ENCODE results near the gene ZCCHC24.

ZCCHC24 gene

DNA sequence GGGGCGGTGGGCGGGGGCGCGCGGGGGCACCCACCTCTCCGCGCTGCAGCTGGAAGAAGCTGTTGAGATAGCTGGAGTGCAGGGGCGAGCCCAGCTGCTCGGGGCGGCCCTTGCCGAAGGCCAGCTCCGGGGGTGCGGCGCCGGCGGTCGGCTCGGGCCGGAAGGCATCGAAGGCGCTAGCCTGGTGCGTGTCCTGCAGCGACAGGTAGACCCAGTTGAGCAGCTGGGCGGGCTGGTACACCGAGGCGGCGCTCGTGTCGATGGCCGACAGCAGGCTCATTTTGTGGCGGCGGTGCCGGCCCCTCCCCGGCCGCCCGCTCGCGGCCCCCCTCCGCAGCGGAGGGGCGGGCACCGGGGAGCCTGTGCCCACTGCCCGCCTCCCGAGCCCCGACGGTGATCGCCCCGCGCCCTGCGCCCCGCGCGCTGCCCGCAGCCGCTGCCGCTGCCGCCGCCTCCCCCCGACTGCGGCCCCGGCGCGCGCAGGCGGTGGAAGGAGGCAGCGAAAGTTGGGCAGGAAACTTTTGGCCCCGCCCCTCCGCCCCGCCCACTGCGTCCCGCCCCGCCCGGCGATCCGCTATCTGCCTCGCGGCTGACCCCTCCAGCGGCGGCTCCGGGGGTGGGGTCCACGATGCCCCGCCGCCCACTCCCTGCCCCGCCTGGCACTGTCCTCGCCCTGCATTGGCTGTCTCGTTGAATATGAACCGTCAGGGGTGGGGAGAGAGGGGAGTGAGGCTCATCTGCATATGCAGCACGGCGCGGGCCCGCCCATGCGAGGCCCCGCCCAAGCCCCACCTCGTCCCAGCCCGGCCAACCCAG, at the start of gene ZCCHC24:
Gene ZCCHC24, minus strand, starts transcription at position 464 of the 816 bp plus-strand sequence. Its CDS starts 184 bp downstream, at position 280.
- peak; percentile 88 to 92 for DNase-seq (ENCODE audit: extremely low read depth in 1 of 2, low read depth in 1 of 2)

- no peak for DNase-seq (ENCODE audit: extremely low read depth in 1 of 2, low read depth in 1 of 2)
Measured at GRCh38 chr10:79493806-79494205, 48.4 kb upstream of the ZCCHC24 start.

DNA sequence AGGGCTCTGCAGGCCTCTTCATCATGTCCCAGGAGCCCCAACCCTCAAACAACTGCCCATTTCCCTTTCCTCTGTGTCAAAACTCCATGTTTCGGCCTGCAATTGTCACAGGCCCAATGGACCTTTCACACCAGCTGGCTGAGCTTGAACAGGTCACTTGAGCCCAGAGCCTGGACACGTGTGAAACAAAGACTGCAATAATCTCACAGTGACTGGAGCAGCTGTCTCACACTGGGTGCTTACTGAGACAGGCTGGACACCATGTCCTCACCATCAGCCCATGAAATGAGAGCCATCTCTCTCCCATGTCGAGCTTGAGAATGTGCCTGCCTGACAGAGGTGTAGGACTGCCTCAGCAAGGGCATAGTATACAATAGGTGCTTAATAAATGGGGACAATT, 47.4 kb upstream of the ZCCHC24 start:
- DNase-seq (ENCODE audit: extremely low read depth in 1 of 2, low read depth in 1 of 2), result no peak

DNA sequence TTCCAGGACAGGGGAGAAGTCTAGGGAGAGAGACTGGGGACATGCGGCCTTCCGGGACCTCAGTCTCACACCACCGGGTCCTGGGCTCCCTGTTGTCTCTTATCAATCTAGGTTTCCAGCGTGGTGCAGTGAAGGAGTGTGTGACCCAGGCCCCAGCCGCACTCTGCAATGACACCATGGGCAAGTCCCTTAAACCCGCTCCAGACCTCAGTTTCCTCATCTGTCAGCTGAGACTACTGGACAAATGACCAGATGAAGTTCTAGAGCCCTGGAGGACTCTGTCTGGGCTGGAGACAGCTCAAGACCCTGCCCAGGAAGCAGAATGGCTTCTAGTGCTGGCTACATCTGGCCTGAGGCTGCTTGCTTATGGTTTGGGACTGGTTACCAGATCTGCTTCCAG, 46.8 kb upstream of the ZCCHC24 start:
- no peak for DNase-seq (ENCODE audit: extremely low read depth in 1 of 2, low read depth in 1 of 2)

GRCh38 chr10:79491143-79491835, 45.9 kb upstream of the ZCCHC24 start:
- DNase-seq (ENCODE audit: extremely low read depth in 1 of 2, low read depth in 1 of 2), result no peak

- no peak for DNase-seq (ENCODE audit: extremely low read depth in 1 of 2, low read depth in 1 of 2)
Measured at GRCh38 chr10:79490400-79491142, 45.1 kb upstream of the ZCCHC24 start.

GRCh38 chr10:79488870-79489269, 43.4 kb upstream of the ZCCHC24 start:
- no peak for DNase-seq (ENCODE audit: extremely low read depth in 1 of 2, low read depth in 1 of 2)

DNA sequence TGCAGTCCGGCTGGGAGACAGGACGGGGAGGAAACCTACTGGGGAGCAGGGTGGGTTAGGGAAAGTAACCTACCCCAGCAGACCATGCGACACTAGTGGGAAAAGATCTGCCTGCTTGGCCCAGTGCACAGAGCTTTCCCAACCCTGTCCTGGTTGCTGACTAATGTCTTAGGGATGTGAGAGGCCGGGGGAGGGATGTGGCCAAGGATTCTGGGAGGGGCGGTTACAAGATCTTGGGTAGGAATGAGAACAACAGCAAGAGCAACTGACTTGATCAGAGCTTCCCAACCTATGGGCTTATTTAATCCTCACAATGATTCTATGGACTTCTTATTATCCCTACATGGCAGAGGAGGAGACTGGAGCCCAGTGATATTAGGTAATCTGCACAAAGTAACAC, 42.9 kb upstream of the ZCCHC24 start:
- no peak for DNase-seq (ENCODE audit: extremely low read depth in 1 of 2, low read depth in 1 of 2)

GRCh38 chr10:79487296-79488194, 42.1 kb upstream of the ZCCHC24 start:
- DNase-seq (ENCODE audit: extremely low read depth in 1 of 2, low read depth in 1 of 2), result peak in 1 of 2 donors; percentile 19

- DNase-seq (ENCODE audit: extremely low read depth in 1 of 2, low read depth in 1 of 2), result no peak
Measured at GRCh38 chr10:79484476-79484875, 39.1 kb upstream of the ZCCHC24 start.

DNA sequence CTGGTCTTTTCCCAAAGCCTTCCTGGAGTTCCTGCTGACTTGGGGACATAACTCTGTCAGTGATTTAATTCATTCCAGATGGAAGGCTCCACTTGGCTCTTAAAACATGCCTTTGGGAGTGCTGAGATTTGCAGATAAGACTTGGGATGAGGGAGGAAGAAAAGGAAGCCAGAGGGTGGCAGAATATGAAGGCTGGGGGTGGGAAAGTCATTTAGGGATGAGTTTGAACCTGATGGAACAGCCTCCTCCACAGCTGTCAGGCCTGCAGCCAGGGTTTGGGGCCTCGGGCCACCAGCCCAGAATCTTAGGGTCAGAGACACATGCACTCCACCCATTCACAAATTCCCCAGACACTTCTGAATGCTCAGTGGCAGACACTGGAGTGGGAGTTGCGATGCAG, 38.5 kb upstream of the ZCCHC24 start:
- DNase-seq (ENCODE audit: extremely low read depth in 1 of 2, low read depth in 1 of 2), result no peak

DNA sequence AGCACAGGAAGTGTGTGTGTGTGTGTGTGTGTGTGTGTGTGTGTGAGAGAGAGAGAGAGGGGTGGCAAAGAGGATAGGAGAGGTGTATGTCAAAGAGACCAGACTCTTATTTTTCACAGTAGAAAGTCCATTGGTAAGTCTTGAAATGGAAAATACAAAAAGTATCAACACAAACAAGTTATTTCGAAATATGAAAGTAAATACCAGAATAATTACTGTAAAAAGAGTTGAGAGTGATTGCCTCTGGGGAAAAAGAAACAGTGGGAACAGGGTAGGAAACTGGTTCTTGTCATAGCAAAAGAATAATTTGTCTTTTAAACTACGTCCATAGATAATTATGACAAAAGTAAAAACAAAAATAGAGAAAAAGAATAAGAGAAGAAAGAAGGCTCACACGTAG, 37.9 kb upstream of the ZCCHC24 start:
- no peak for DNase-seq (ENCODE audit: extremely low read depth in 1 of 2, low read depth in 1 of 2)

DNA sequence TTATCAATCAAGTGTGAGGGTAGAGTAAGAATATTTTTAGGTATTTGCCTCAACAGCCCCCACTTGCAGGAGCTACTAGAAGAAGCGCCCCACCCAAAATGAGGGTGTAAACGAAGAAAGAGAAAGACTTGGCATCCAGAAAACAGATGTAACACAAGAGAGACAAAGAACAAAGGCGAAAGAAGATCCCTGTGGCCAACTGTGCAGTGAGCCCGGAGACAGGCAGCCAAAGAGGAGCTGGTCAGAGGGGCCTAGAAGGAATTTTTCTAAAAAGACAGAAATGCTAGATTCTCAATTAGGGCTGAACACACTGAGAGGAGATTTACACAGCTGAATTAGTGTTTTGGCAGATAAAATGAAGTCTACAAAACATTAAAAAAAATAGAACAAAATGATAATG, 37.3 kb upstream of the ZCCHC24 start:
- DNase-seq (ENCODE audit: extremely low read depth in 1 of 2, low read depth in 1 of 2), result no peak

DNA sequence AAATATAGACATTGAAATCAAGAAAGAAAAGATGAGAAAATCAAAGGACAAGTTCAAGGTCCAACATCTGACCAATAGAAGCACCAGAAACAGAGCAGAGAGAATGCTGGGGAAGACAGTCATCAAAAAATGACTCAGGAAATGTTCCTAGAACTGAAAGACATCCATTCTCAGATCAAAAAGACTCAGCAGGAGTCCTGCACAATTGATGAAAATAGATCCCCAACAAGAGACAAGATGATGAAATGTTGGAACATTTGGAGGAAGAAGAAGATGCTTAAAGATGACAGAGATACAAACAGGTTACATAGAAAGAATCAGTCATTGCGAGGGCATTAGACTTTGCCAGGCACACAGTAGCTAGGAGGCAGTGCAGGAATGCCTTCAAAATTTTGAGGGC, 36.9 kb upstream of the ZCCHC24 start:
- DNase-seq (ENCODE audit: extremely low read depth in 1 of 2, low read depth in 1 of 2), result no peak

GRCh38 chr10:79479283-79479909, 34.0 kb upstream of the ZCCHC24 start:
- no peak for DNase-seq (ENCODE audit: extremely low read depth in 1 of 2, low read depth in 1 of 2)

DNA sequence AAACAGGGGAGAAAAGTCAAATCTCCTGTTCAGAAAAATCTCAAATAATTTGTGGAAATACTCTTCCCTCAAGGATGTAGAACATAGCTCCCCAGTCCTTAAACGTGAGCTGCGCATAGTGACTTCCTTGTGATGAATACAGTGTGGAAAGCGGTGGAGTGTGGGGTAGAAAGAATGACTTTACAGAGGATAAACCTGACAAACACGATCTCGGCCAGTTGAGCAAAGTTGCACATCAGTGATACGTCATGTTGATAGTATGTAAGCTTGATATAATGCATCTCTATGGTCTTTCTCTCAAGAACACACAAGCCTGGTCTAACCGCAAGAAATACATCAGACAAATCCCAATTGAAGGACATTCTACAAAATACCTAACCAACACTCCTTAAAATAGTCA, 32.0 kb upstream of the ZCCHC24 start:
- no peak for DNase-seq (ENCODE audit: extremely low read depth in 1 of 2, low read depth in 1 of 2)

- DNase-seq (ENCODE audit: extremely low read depth in 1 of 2, low read depth in 1 of 2), result no peak
Measured at GRCh38 chr10:79476645-79477044, 31.2 kb upstream of the ZCCHC24 start.

GRCh38 chr10:79475877-79476276, 30.5 kb upstream of the ZCCHC24 start:
- DNase-seq (ENCODE audit: extremely low read depth in 1 of 2, low read depth in 1 of 2), result no peak

GRCh38 chr10:79475119-79475653, 29.8 kb upstream of the ZCCHC24 start:
- no peak for DNase-seq (ENCODE audit: extremely low read depth in 1 of 2, low read depth in 1 of 2)
